ENCODE data around the gene LAP3. TPM values are rescaled to one million over a fixed set of nuclear protein-coding genes. Genes with fewer than 3 reads are reported as not detected.
"Not testable (repeated sequence)": the region's sequence is repeated elsewhere in the genome, so short reads cannot be mapped to it uniquely, and the experiment has no call there.

Gene LAP3
- total RNA-seq: 97.5 TPM

DNA sequence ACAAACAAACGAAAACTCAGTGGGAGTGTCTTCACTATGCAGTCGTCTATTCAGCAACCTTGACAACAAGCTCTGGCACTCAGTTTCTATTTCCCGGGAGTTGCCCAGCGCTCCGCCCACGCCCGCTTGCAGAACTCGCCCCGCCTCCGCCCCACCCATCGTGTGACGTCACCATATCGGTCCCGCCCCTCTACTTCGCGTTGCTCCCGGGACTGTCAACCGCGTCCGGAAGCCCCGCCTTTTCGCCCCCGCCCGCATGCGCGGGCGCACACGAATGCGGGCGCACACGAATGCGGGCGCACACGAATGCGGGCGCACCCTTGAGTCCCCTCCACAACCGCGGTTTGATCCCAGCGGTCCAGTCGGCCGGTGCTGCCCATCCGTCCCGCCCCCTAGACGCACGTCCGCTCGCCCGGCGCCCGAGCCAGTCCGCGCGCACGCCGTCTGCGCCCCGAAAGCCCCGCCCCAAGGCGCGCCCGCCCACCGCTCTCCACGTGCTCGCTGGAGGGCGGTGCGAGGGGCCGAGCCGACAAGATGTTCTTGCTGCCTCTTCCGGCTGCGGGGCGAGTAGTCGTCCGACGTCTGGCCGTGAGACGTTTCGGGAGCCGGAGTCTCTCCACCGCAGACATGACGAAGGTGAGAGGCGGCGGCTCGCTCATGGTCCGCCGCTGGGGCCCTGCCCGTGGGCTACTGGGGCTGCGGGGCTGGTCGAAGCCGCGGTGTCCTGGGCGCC lies at the start of gene LAP3:
LAP3 (plus strand) TSS at position 267 of the 733 bp plus-strand sequence; CDS start at position 535, 268 bp downstream.
- peak; percentile 98 for DNase-seq

DNA sequence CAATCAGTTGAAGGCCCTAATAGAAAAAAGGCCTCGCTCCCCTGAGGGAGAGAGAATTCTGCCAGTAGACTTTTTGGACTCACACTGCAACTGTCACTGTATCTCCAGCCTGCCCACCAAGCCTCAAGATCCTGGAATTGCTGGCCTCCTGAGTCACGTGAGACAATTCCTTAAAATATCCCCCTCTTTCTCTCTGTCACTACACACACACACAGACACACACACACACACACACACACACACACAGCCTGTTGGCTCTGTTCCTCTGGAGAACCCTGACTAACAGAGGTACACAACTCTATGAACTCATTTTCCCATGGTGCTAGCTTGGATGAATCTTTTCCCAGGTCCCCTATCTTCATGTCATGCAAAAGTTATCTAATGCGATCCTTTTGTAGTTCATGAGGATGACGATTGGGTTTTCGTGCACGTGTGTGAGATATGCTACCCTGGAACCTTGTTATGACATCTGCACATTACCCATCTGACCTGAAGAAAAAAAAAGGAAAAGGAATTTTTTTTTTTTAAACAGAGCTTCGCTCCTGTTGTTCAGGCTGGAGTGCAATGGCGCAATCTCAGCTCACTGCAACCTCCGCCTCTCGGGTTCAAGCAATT lies 48.3 kb upstream of the LAP3 start:
- DNase-seq: peak; percentile 57

DNA sequence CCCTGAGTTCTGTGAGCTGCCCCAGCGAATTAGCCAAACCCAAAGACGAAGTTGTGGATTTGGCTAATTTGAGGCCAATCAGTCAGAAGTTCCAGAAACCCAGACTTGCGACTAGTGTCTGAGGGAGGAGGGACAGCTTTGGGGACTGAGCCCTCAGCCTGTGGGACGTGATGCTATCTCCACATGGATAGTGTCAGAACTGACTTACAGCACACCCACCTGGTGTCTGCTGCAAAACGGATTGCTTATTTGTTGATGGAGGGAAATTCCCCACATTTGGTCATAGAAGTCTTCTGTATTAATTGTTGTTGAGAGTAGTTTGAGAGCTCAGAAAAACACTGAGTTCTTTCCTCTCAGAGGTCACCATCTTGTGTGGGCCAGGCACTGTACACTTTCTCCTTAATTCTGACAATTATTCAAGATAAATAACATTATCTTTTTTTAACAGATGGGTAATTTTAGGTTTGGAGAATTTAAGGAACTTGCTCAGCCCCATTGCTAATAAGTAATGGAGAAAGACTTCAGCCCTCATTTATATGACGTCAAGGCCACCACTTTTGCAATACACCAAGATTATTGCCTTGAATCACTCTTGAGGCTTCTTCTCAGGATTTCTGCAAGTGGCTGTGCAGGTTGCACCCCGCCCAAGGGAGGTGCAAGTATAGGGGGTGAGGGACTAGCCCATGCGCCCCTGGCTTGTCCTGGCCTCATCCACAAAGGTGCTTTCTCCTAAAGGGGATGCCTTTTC lies 45.3 kb upstream of the LAP3 start:
- DNase-seq: no peak

DNA sequence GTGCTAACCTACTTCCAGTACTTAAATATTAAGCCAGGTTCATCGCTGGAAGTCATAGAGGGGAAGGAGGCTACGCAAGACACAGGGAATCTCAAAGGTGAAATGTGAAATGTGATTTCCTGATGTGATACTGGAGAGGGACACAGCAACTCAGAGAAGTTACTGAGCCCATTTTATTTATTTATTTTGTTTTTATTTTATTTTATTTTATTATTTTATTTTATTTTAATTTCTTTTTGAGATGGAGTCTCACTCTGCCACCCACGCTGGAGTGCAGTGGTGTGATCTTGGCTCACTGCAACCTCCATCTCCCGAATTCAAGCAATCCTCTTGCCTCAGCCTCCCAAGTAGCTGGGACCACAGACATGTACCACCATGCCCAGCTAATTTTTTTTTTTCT lies 42.3 kb upstream of the LAP3 start:
- no peak for DNase-seq

DNA sequence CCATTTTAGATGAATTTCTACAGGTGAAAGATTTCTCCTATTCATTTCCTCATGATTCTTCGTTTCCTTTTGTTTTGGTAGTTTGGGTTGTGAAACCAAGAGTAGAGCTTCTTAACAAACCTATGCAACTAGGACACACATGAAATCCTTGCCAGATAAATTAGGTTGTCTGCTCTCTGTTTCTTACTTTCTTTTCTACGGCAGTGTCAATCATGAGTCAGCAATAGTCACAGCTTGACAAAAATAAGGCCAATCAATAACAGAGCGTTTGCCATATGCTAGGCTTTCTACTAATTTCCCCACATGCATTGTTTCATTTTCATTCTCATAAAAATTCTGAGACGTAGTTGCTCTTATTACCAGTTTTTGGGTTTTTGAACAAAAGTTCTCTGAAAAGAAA lies 41.8 kb upstream of the LAP3 start:
- DNase-seq: no peak

DNA sequence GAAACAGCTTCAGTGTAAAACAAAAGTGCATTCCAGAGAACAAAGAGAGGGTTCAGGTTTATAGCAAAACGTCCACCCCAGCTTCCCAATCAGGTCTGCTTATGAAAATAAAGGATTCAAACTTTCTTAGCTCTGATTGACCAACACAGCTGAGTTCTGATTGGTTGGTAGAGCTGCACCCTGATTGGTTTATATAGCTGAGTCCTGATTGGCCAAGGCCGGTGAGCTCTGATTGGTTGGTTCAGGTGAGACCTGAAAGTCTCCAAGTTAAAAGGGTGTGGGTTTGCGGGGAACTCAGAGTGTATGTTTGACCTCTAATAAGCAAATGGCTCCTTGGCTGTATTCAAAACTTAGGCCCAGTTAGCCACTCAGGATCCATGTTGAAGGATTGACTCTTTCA lies 41.1 kb upstream of the LAP3 start:
- no peak for DNase-seq

DNA sequence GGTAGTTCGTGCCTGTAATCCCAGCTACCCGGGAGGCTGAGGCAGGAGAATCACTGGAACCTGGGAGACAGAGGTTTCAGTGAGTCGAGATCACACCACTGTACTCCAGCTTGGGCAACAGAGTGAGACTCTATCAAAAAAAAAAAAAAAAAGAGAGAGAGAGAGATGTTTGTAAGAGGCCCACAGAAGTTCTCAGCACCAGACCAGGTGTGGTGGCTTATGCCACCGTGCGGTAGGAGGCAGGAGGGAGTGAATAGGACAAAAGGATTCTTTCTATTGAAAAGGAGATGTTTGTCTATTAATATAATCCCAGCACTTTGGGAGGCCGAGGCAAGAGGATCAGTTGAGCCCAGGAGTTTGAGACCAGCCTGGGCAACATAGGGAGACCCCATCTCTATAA lies 39.9 kb upstream of the LAP3 start:
- DNase-seq: not testable (repeated sequence)

DNA sequence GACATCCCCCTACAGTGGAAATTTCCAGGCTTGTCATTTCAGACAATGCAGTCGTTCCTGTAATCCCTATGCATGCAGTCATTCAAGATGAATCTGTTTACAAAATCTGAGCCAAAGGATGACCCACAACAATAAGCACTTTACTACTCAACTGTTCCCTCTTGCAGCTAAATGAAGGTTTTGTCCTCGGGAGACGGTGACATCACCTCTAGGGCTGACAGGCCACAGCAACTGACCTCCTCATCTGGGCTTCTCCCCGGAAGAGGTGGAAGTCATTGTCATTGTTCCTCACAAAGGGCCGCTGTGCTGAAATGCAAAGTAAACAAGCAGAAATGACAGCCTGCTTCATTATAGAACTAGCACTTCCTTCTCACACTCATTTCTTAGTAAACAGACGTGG lies 32.8 kb upstream of the LAP3 start:
- DNase-seq: peak; percentile 43

DNA sequence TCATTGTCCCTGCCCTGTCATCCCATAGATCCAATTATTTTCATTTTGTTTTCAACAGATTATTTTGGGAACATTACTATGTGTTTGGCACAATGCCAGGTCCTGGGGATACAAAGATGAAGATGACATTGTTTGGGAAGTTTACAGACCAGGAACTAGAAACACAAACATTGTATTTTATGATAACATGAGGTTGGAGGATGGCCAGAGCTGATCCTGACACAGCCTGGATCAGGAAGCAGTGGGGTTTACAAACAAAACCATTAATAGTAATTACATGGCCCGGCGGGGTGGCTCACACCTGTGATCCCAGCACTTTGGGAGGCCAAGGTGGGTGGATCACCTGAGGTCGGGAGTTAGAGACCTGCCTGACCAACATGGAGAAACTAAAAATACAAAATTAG lies 32.2 kb upstream of the LAP3 start:
- no peak for DNase-seq

DNA sequence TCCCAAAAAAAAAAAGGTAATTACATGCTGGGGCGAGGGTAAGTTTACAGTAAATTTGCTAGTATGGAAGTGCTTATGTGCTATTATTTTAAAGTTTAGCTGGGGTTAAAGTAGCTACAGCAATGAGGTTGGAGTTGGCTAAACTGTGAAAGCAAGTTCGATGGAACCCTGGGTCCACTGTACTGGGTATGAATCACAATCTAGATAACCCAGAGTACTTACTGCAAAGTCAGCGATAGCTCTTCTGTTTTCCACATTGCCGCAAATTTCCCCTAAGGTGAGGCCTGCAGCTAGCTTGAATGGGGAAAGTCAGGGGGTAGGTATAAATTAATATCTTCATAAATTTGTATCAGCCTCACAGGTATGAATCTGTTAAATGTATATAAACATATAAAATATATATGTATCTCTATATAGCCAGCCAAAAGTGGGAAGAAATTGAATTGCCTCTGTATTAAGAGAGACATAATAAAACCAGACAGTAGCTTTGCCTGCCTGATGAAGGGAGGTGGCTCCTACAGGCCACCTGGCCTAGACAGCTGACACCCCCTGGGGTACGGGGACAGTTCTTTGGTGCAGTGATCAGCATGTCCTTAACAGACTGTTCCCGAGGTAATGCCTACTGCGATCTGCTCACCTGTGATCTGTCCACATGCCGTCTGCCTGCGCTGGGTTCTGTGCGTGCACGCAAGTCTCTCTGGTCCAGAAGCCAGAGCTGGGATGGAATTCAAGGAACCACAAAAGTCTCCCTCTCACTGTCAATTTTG lies 31.4 kb upstream of the LAP3 start:
- no peak for DNase-seq

DNA sequence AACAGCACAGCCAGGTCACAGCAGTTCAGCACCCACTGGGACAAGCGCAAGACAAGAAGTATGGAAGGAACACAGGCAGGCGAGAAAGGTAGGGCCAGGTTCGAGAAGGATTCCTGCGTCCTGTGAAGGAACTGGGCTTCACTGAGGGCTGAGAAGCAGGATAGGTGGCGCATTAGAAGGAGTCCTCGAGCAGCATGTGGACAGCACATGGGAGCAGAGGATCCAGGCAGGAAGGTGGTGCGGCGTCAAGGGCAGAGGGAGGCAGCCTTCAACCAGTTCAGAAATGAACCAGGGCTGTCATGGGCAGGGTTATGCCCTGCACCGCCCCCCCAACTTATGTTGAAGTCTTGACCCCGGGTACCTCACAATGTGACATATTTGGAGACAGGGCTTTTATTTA lies 30.8 kb upstream of the LAP3 start:
- DNase-seq: no peak

DNA sequence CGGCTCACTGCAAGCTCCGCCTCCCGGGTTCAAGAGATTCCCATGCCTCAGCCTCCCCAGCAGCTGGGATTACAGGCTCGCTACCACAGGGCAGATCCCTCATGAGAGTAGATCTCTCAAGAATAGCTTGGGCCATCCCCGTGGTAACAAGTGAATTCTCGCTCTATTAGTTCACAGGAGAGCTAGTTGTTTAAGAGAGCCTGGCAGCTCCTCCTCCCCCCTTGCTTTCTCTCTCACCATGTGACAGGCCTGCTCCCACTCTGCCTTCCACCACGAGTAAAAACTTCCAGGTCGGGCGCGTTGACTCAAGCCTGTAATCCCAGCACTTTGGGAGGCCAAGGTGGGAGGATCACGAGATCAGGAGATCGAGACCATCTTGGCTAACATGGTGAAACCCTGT lies 30.3 kb upstream of the LAP3 start:
- no peak for DNase-seq

DNA sequence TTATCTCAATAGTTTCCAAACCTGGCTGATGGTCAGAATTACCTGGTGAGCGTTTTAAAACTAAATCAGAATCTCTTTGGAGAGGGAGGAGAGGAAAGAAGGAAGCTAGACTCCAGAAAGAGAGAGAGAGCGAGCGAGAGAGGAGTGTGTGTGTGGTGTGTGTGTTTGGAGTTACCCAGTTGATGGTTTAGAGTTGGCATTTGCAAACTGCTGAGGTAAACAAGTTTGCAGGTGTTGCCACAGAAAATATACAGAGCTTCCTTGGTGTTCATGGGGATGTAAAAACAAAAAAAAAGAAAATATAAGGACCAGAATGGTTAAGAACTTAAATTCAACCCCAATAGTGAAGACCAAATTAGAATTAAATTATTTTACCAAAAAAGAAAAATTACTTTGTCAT lies 26.4 kb upstream of the LAP3 start:
- DNase-seq: no peak

DNA sequence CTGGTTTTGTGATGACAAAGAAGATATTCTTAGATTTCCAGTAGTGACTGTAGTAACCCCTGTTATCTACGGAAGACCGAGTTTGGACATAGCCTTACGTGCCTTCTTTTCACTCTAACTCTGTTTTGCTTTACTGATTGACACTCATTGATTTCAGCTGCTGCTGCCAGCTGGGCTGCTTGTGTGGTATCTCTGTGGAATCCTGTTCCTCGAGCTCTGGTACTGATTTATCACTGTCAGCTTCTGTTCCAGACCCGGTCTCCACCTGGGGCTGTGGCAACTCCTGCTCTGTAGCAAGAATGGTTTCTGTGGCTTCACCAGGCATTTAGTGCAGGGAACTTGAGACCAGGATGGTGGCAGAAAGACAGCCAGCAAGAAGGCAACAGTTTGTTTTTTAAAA lies 24.6 kb upstream of the LAP3 start:
- DNase-seq: no peak

DNA sequence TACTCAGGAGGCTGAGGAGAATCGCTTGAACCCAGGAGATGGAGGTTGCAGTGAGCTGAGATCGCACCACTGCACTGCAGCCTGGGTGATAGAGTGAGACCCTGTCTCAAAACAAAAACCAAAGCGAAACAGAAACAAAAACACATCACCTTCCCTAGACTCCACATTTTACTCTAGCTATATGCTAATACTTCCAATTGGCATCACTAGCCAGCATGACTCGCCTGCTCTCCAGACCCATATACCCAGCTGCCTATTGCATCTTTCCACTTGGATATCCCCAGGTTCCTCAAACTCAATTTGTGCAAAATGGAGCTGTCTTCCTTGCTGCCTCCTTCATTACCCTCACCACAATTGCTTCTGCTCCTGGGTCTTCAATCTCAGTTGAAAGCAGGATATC lies 22.4 kb upstream of the LAP3 start:
- DNase-seq: no peak

DNA sequence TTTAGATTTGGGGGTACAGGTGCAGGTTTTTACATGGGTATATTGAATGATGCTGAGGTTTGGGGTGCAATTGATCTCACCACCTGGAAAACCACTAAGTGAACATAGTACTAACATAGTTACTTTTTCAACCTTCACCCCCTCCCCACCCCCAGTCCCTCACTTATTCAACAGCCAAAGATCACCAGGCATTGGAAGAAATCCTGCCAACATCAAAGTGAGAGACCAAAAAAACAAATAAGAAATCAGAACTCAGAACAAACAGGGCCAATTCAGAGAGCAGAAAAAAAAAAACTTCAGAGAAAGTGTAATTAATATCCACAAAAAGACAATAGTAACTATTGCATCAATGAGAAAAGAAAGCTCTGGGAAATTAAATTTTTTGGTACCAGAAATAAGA lies 20.5 kb upstream of the LAP3 start:
- no peak for DNase-seq

DNA sequence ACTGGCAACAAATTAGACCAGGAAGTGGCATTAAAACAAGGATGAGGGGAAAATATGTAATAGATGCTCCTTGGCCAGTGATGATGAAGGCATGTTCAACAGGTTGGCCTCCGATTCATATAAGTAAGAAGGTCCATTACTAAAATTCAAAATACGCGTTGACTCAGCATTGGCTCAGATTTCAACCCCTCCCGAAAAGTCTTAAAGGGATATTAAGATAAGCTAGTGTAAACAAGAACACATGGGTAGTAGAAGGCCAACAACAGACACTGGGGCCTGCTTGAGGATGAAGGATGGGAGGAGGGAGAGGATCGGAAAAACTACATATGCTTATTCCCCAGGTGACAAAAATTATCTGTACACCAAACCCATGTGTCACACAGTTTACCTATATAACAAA lies 19.1 kb upstream of the LAP3 start:
- DNase-seq: no peak

DNA sequence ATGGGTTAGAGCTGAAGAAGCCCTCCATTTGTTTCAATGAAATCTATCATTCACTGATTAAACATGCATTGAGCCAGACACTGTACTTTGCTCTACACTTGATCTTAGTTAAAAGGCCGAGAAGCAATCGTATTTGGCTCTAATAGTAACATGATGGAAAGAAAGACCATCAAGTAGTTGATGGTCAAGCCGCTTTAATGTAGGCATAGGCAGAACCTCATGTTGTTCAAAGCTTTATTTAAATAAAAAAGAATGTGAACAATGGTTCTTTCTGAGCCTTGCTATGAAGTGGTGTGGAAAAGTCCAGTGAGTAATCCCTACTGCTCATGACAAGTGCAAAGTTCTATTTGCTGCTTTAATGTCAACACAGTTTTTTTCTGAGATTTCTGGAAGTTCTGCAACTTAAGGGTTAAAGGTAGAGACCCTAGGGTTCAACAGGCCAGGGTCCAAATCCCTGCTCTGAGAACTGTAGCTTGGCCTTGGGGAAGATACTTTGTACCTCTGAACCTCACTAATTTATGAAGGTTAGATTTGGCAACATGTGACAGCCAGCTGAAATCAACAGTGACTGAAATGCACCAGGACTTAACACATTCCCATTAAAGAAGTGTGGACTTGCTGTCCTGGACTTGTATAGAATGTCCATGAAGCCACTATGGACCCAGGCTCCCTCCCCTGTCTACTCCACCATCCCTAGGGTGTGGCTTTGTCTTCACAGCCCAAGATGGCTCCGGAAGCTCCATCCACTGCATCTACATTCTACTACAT lies 17.9 kb upstream of the LAP3 start:
- DNase-seq: no peak

DNA sequence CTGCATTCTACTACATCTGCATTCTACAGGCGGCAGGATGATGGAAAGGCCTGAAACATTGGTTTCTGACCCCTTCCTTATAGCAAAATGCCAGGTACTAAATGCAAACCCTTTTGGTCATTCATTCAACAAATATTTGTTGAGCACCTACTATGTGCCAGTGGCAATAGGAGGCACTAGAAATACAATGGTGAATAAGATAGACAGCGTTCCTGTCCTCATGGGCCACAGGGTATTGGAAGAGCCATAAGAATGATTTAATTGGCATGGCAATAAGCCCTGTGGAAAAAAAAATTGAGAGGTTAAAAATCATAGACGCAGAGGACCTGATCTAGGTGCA lies 17.3 kb upstream of the LAP3 start:
- no peak for DNase-seq

DNA sequence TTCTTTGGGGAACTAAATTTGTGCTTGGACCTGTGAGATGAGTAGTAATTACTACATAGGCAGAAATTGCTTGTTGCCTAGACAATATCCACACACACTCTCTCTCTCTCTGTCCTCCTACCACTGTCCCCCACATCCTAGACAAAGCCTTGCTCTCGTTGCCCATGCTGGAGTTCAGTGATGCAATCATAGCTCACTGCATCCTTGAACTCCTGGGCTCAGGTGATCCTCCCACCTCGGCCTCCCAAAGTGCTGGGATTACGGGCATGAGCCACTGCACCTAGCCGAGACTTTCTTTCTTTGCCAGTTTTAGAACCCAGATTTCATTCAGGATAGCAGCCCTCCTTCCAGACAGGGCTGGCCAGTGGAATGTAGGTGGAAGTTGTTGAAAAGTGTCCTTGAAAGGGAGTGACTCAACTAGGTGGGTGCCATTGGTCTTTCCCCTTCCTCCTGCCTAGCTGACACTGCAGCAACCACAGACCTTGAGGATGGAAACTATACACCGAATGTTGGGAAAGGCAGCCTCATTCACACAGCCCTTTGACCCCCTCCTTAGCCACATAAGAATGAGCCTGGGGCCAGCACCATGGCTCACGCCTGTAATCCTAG lies 16.8 kb upstream of the LAP3 start:
- DNase-seq: no peak

DNA sequence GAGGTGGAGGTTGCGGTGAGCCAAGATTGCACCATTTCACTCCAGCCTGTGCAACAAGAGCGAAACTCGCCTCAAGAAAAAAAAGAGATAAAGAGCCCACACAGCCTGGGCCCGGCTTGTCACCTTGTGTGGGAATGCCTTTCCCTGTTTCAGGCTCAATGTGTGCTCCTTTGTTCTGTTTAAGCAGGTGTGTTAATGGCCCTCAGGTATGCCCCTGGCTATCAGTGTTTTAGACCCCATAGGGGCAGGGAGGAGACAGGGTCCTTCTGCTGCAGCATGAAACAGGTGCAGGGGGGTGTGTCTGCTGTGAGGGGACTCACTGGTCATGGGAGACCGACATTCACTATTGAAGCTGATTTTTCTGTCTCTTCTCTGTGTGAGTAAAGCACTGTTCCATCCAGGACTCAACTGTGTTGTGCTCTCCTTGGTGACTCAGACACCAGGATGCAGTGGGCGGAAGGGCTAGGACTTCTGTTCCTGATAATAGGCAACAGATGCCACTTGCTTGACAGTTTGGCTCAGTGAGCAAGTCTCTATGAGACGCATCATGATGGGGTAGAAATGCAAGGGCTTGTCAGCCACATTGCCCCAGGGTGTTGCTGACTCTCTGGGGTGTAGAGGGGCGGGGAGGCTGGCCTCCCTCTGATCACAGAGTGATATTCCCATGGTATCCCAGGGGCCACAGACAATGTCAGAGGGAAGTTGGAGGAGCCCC lies 15.6 kb upstream of the LAP3 start:
- no peak for DNase-seq
